K562 (cell line): ENCODE measurements around the gene RHEX.

ENCODE experiments used
- ATF3 ChIP-seq, 2 experiments: fragments of 450-650 bp in 1 of 2; sonication (generic) in 1 of 2; formaldehyde crosslinking in 1 of 2; IDR thresholded peaks in 1 of 2; conservative IDR thresholded peaks in 1 of 2; 2 replicates each; pipeline versions ENCODE4 v1.6.1 to v1.8.1; 2016 to 2023; ENCODE audit warnings: mild to moderate bottlenecking in 2 of 2, moderate library complexity in 2 of 2, inconsistent platforms in 1 of 2, missing genetic modification reagents in 1 of 2
- CTCF ChIP-seq, 3 experiments: IDR thresholded peaks in 2 of 3; conservative IDR thresholded peaks in 1 of 3; 2 replicates each; pipeline ENCODE4 v1.5.1; 2011 to 2012; ENCODE audit warnings: low read length in 3 of 3, mild to moderate bottlenecking in 3 of 3, control low read depth in 2 of 3, improper control_type of control experiment in 1 of 3, inconsistent platforms in 1 of 3, low read depth in 1 of 3, mixed read lengths in 1 of 3, moderate library complexity in 1 of 3; ENCODE audit not compliant: insufficient read depth in 2 of 3
- FOS ChIP-seq: IDR thresholded peaks from 3 replicates; pipeline ENCODE4 v1.6.1; 2011; ENCODE audit not compliant: insufficient read length; ENCODE audit errors: extremely low read depth
- FOXM1 ChIP-seq, 2 experiments: fragments of 450-650 bp in 1 of 2; sonication (generic) in 1 of 2; formaldehyde crosslinking in 1 of 2; IDR thresholded peaks; 2 replicates each; pipeline versions ENCODE4 v1.6.1 to v1.9.0; 2017 to 2022; ENCODE audit warnings: low read depth in 2 of 2, mild to moderate bottlenecking in 2 of 2, missing genetic modification reagents in 1 of 2, moderate library complexity in 1 of 2
- NFIC ChIP-seq: fragments of 450-650 bp; IDR thresholded peaks from 2 replicates; pipeline ENCODE4 v1.6.1; 2017; ENCODE audit warnings: mild to moderate bottlenecking, inconsistent platforms
- SMAD1 ChIP-seq: fragments of 150-350 bp; IDR thresholded peaks from 2 replicates; pipeline ENCODE4 v1.6.1; 2014; ENCODE audit warnings: low read length, low read depth; ENCODE audit not compliant: partially characterized antibody
- SMAD3 ChIP-seq: fragments of 450-650 bp; formaldehyde crosslinking; conservative IDR thresholded peaks from 2 replicates; pipeline ENCODE4 v1.4.0; 2020; ENCODE audit warnings: mild to moderate bottlenecking
- ZNF274 ChIP-seq: IDR thresholded peaks from 2 replicates; pipeline ENCODE4 v1.6.1; 2011; ENCODE audit warnings: low read depth, mild to moderate bottlenecking, low read length, moderate library complexity, borderline replicate concordance
- ZNF695 ChIP-seq: fragments of 450-650 bp; formaldehyde crosslinking; IDR thresholded peaks from 2 replicates; pipeline ENCODE4 v1.4.0; 2020; ENCODE audit warnings: mild to moderate bottlenecking, moderate library complexity

- TF ChIP-seq ZNF274, result no peak
- no peak for TF ChIP-seq SMAD3 (CRISPR knock-in tag)
- TF ChIP-seq ATF3 (IDR thresholded peaks at IDR 0.05), result no peak
- TF ChIP-seq ATF3 (CRISPR knock-in tag; conservative IDR thresholded peaks at IDR 0.05), result no peak
- TF ChIP-seq FOXM1 (IDR thresholded peaks at IDR 0.05; ENCODE audit: low read depth), result no peak
- no peak for TF ChIP-seq FOXM1 (CRISPR knock-in tag; IDR thresholded peaks at IDR 0.05; ENCODE audit: low read depth)
- TF ChIP-seq SMAD1, result no peak
- no peak for TF ChIP-seq NFIC
- TF ChIP-seq CTCF (IDR thresholded peaks at IDR 0.05 in 2 of 3, conservative IDR thresholded peaks at IDR 0.05 in 1 of 3; ENCODE audit: insufficient read depth in 2 of 3, low read depth in 1 of 3, low read length in 3 of 3), result no peak
- no peak for TF ChIP-seq ZNF695 (CRISPR knock-in tag)
- TF ChIP-seq FOS, result no peak
These were observed 56.7 kb downstream of the RHEX start for GRCh38 chr1:206109718-206110117.
